ENCODE data around the gene LTBP3. TPM values are rescaled to one million over a fixed set of nuclear protein-coding genes. Genes with fewer than 3 reads are reported as not detected.
A peak's percentile ranks its signal among the peaks of the same experiment; 100 is the strongest.

The LTBP3 gene
- total and polyA plus RNA-seq, 3 donors from 2014 or later, result 58.1 to 126 (median 112) TPM

GRCh38 chr11:65532388-65533064, 25.6 kb downstream of the LTBP3 start:
- Histone ChIP-seq H3K4me3 (no peak overlapping the region), H3K36me3 (ENCODE audit: low read depth, missing control alignments) (no peaks in the 10 kb centered on the region), H3K4me1 (peaks cover 44% of the 10 kb centered on the region), H3K9me3 (no peaks in the 10 kb centered on the region), H3K27me3 (no peaks in the 10 kb centered on the region), H3K27ac (no peak overlapping the region)
- TF ChIP-seq POLR2A (IDR thresholded peaks at IDR 0.05) (no peak), CTCF (IDR thresholded peaks at IDR 0.05) (no peak)
- WGBS, 2 donors, result 61 to 80% methylated on average over 13 to 15 of the region's 15 CpGs
- DNase-seq, result no peak
- intact Hi-C loops (cut with DNase I; ENCODE audit: low total_unique reads), result no loop called here

- intact Hi-C loops (cut with DNase I; ENCODE audit: low total_unique reads), result no loop called here
- Histone ChIP-seq H3K27ac (peak overlapping the region in 1 of 2 donors; percentile 61), H3K9me3 (no peaks in the 10 kb centered on the region), H3K4me3 (no peak overlapping the region), H3K4me1 (peaks cover 33% of the 10 kb centered on the region), H3K36me3 (ENCODE audit: low read depth, missing control alignments) (no peaks in the 10 kb centered on the region), H3K27me3 (no peaks in the 10 kb centered on the region)
- DNase-seq, result no peak
- WGBS, 2 donors, result 87 to 91% methylated on average over 4 to 5 of the region's 5 CpGs
- no peak for TF ChIP-seq CTCF (IDR thresholded peaks at IDR 0.05)
- TF ChIP-seq POLR2A (IDR thresholded peaks at IDR 0.05), result no peak
Observed at GRCh38 chr11:65530157-65530496, 28.0 kb downstream of the LTBP3 start.

GRCh38 chr11:65529475-65530156, 28.5 kb downstream of the LTBP3 start:
- peaks cover 33% of the 10 kb centered on the region for H3K4me1 ChIP-seq
- intact Hi-C loops (cut with DNase I; ENCODE audit: low total_unique reads), result no loop called here

GRCh38 chr11:65528819-65529350, 29.3 kb downstream of the LTBP3 start:
- peak overlapping the region; percentile 59 to 61 for H3K27ac ChIP-seq
- no peak overlapping the region for H3K4me3 ChIP-seq
- no peaks in the 10 kb centered on the region for H3K9me3 ChIP-seq
- H3K4me1 ChIP-seq, result peaks cover 40% of the 10 kb centered on the region
- WGBS, 2 donors, result 41 to 43% methylated on average over 12 of the region's 12 CpGs
- DNase-seq, result no peak
- intact Hi-C loops (cut with DNase I; ENCODE audit: low total_unique reads), result no loop called here
- TF ChIP-seq POLR2A (IDR thresholded peaks at IDR 0.05), result no peak
- no peak for TF ChIP-seq CTCF (IDR thresholded peaks at IDR 0.05)
- H3K36me3 ChIP-seq (ENCODE audit: low read depth, missing control alignments), result no peaks in the 10 kb centered on the region
- no peaks in the 10 kb centered on the region for H3K27me3 ChIP-seq

More at GRCh38 chr11:65529475-65530156, 28.5 kb downstream of the LTBP3 start:
- WGBS, 2 donors, result 50 to 55% methylated on average over 3 to 9 of the region's 10 CpGs
- Histone ChIP-seq H3K27ac (peak overlapping the region; percentile 59 to 61), H3K27me3 (no peaks in the 10 kb centered on the region), H3K4me3 (no peak overlapping the region), H3K9me3 (no peaks in the 10 kb centered on the region), H3K36me3 (ENCODE audit: low read depth, missing control alignments) (no peaks in the 10 kb centered on the region)
- no peak for TF ChIP-seq POLR2A (IDR thresholded peaks at IDR 0.05)
- TF ChIP-seq CTCF (IDR thresholded peaks at IDR 0.05), result no peak
- peak; percentile 82 for DNase-seq
